ENCODE data around the gene MS4A5.

GRCh38 chr11:60447846-60448245 lies 18.5 kb downstream of the MS4A5 start:
- no peak for TF ChIP-seq SPI1 (IDR thresholded peaks at IDR 0.05; ENCODE audit: low read depth, low read length)
- no peak for TF ChIP-seq POLR2A (IDR thresholded peaks at IDR 0.05; ENCODE audit: low read depth, low read length)
- no peak for TF ChIP-seq POLR2AphosphoS5 (IDR thresholded peaks at IDR 0.05; ENCODE audit: low read depth, low read length)
- no peak for TF ChIP-seq TAF1 (IDR thresholded peaks at IDR 0.05; ENCODE audit: low read depth, low read length)

Measured in GM12891 (cell line).